SU-DHL-6 (cell line): Measurements from ENCODE around the gene PMFBP1.
A peak's percentile ranks its signal among the peaks of the same experiment; 100 is the strongest.

Experiments used
- H2AFZ ChIP-seq: fragments of 200-600 bp; sonication (generic); 2 replicates; pipeline ENCODE4 v1.6.1; 2014; ENCODE audit warnings: low read depth, mild to moderate bottlenecking, moderate library complexity, mixed read lengths, antibody characterized with exemption, low read length; ENCODE audit not compliant: severe bottlenecking
- H3F3A ChIP-seq: fragments of 200-600 bp; shearing (Covaris generic); 2 replicates; pipeline ENCODE4 v1.6.0; 2016; ENCODE audit warnings: antibody characterized with exemption, mild to moderate bottlenecking; ENCODE audit not compliant: insufficient read depth
- H3K27ac ChIP-seq: fragments of 200-600 bp; sonication (generic); 2 replicates; pipeline ENCODE4 v1.5.1; 2016; ENCODE audit warnings: low read depth, mild to moderate bottlenecking, low read length, moderate library complexity, mixed read lengths
- H3K27me3 ChIP-seq: fragments of 200-600 bp; sonication (generic), shearing (Covaris generic); 2 replicates; pipeline ENCODE4 v1.6.0; 2014; ENCODE audit warnings: mild to moderate bottlenecking, low read length
- H3K36me3 ChIP-seq: fragments of 200-600 bp; sonication (generic); 2 replicates; pipeline ENCODE4 v1.6.1; 2014; ENCODE audit warnings: mild to moderate bottlenecking, low read length, mixed read lengths
- H3K4me2 ChIP-seq: fragments of 300-600, 200-600 bp; shearing (Covaris generic), sonication (generic); 2 replicates; pipeline ENCODE4 v1.6.0; 2014; ENCODE audit warnings: low read length, low read depth, mild to moderate bottlenecking; ENCODE audit not compliant: poor library complexity, severe bottlenecking
- H3K4me3 ChIP-seq: fragments of 200-600 bp; sonication (generic); 2 replicates; pipeline ENCODE4 v1.5.1; 2014; ENCODE audit warnings: antibody characterized with exemption, low read length, mild to moderate bottlenecking, mixed read lengths; ENCODE audit not compliant: insufficient read depth, poor library complexity, severe bottlenecking
- H3K79me2 ChIP-seq: fragments of 200-600 bp; sonication (generic); 2 replicates; pipeline ENCODE4 v1.6.1; 2014; ENCODE audit warnings: mild to moderate bottlenecking, low read length, moderate library complexity; ENCODE audit not compliant: insufficient read depth
- H3K9ac ChIP-seq: fragments of 200-600 bp; sonication (generic); 2 replicates; pipeline ENCODE4 v1.7.0; 2014; ENCODE audit warnings: mild to moderate bottlenecking, low read length
- H3K9me2 ChIP-seq: fragments of 200-600 bp; sonication (generic); replicated peaks from 2 replicates; pipeline ENCODE4 v1.6.1; 2014; ENCODE audit warnings: low read length; ENCODE audit not compliant: insufficient read depth
- H3K9me3 ChIP-seq: fragments of 200-600 bp; sonication (generic); 2 replicates; pipeline ENCODE4 v1.6.1; 2014; ENCODE audit warnings: low read length, mixed read lengths; ENCODE audit not compliant: insufficient read depth
- H4K20me1 ChIP-seq: fragments of 200-600 bp; sonication (generic); 2 replicates; pipeline ENCODE4 v1.6.1; 2014; ENCODE audit warnings: low read depth, mild to moderate bottlenecking, antibody characterized with exemption, low read length, moderate library complexity, mixed read lengths
- CTCF ChIP-seq: fragments of 200-600 bp; sonication (generic); IDR thresholded peaks from one replicate; pipeline ENCODE4 v1.5.1; 2017; ENCODE audit warnings: antibody characterized with exemption, mild to moderate bottlenecking, low read length, moderate library complexity; ENCODE audit not compliant: insufficient read depth, poor library complexity, severe bottlenecking
- EZH2phosphoT487 ChIP-seq: fragments of 200-600 bp; sonication (generic), shearing (Covaris generic); conservative IDR thresholded peaks from 2 replicates; pipeline ENCODE4 v1.6.1; 2018; ENCODE audit warnings: mild to moderate bottlenecking, antibody characterized with exemption, low read length, moderate library complexity, mixed read lengths

Gene PMFBP1

GRCh38 chr16:72172105-72173034 lies at the start of gene PMFBP1:
Gene PMFBP1, minus strand, starts transcription at chr16:72172155. Its CDS starts 947 bp downstream, at chr16:72171208.
- Histone ChIP-seq H3K79me2 (no peaks in the 10 kb centered on the region), H3K36me3 (0 out of 2 replicates have a peak, but pooled peaks cover 3% of the 10 kb centered on the region), H3K4me3 (no peak within 1 kb of the TSS), H3K4me2 (no peak within 1 kb of the TSS), H3K9me3 (no peaks in the 10 kb centered on the region; the same call in 1 of the 2 replicates), H3K9me2 (no peaks in the 10 kb centered on the region), H4K20me1 (no peaks in the 10 kb centered on the region), H2AFZ (peak within 1 kb of the TSS; percentile 70), H3F3A (no peaks in the 10 kb centered on the region), H3K9ac (no peak within 1 kb of the TSS), H3K27ac (no peak within 1 kb of the TSS), H3K27me3 (no peaks in the 10 kb centered on the region)
- TF ChIP-seq EZH2phosphoT487 = no peak
- no peak for TF ChIP-seq CTCF

GRCh38 chr16:72221630-72222024 lies 49.7 kb upstream of the PMFBP1 start:
- no peaks in the 10 kb centered on the region for H3F3A ChIP-seq
- H4K20me1 ChIP-seq = no peaks in the 10 kb centered on the region
- no peaks in the 10 kb centered on the region for H3K36me3 ChIP-seq
- H3K27me3 ChIP-seq = no peaks in the 10 kb centered on the region
- H2AFZ ChIP-seq = no peak overlapping the region
- no peaks in the 10 kb centered on the region for H3K9me2 ChIP-seq
- no peak overlapping the region for H3K4me3 ChIP-seq
- no peak overlapping the region for H3K27ac ChIP-seq
- no peaks in the 10 kb centered on the region for H3K79me2 ChIP-seq
- no peak overlapping the region for H3K9ac ChIP-seq
- TF ChIP-seq CTCF (no peak), EZH2phosphoT487 (no peak)
- H3K9me3 ChIP-seq = no peaks in the 10 kb centered on the region
- H3K4me2 ChIP-seq = no peak overlapping the region

GRCh38 chr16:72220875-72221629 lies 49.1 kb upstream of the PMFBP1 start:
- no peaks in the 10 kb centered on the region for H3K9me3 ChIP-seq
- H2AFZ ChIP-seq = no peak overlapping the region
- H3K4me2 ChIP-seq = no peak overlapping the region
- H3K9ac ChIP-seq = no peak overlapping the region
- H3K27me3 ChIP-seq = no peaks in the 10 kb centered on the region
- H3K79me2 ChIP-seq = no peaks in the 10 kb centered on the region
- H3K27ac ChIP-seq = no peak overlapping the region
- H3F3A ChIP-seq = no peaks in the 10 kb centered on the region
- H3K4me3 ChIP-seq = no peak overlapping the region
- TF ChIP-seq CTCF (no peak), EZH2phosphoT487 (no peak)
- H3K9me2 ChIP-seq = no peaks in the 10 kb centered on the region
- no peaks in the 10 kb centered on the region for H4K20me1 ChIP-seq
- no peaks in the 10 kb centered on the region for H3K36me3 ChIP-seq
